ENCODE data around the gene ALCAM.
A peak's percentile ranks its signal among the peaks of the same experiment; 100 is the strongest.

ALCAM gene

GRCh38 chr3:105516972-105517371 is 150.3 kb downstream of the ALCAM start:
- no peak overlapping the region for H3K4me3 Mint-ChIP-seq
- H3K27ac Mint-ChIP-seq: no peak overlapping the region
- H3K9me3 Mint-ChIP-seq: no peaks in the 10 kb centered on the region
- peak in 2 of 3 experiments; percentile 12 to 14 for TF ChIP-seq CTCF (IDR thresholded peaks at IDR 0.05; ENCODE audit: unreplicated experiment in 3 of 3)
- H3K27me3 Mint-ChIP-seq (ENCODE audit: low read depth): no peaks in the 10 kb centered on the region
- H3K4me1 Mint-ChIP-seq: peaks cover 5% of the 10 kb centered on the region
- peaks cover 4% of the 10 kb centered on the region for H3K36me3 Mint-ChIP-seq (ENCODE audit: low read depth)

- H3K27me3 Mint-ChIP-seq (ENCODE audit: low read depth): no peaks in the 10 kb centered on the region
- TF ChIP-seq CTCF (IDR thresholded peaks at IDR 0.05; ENCODE audit: unreplicated experiment in 3 of 3): no peak
- no peak overlapping the region for H3K27ac Mint-ChIP-seq
- H3K4me1 Mint-ChIP-seq: peaks cover 5% of the 10 kb centered on the region
- H3K9me3 Mint-ChIP-seq: no peaks in the 10 kb centered on the region
- H3K36me3 Mint-ChIP-seq (ENCODE audit: low read depth): peaks cover 4% of the 10 kb centered on the region
- H3K4me3 Mint-ChIP-seq: no peak overlapping the region
These were observed 151.5 kb downstream of the ALCAM start for GRCh38 chr3:105518203-105518602.

GRCh38 chr3:105518806-105519418 is 152.2 kb downstream of the ALCAM start:
- no peak overlapping the region for H3K4me3 Mint-ChIP-seq
- peaks cover 4% of the 10 kb centered on the region for H3K36me3 Mint-ChIP-seq (ENCODE audit: low read depth)
- H3K4me1 Mint-ChIP-seq: peaks cover 5% of the 10 kb centered on the region
- no peaks in the 10 kb centered on the region for H3K9me3 Mint-ChIP-seq
- TF ChIP-seq CTCF (IDR thresholded peaks at IDR 0.05; ENCODE audit: unreplicated experiment in 3 of 3): peak; percentile 63 to 77 (median 76)
- H3K27ac Mint-ChIP-seq: no peak overlapping the region
- H3K27me3 Mint-ChIP-seq (ENCODE audit: low read depth): no peaks in the 10 kb centered on the region

- Mint-ChIP-seq H3K27me3 (ENCODE audit: low read depth) (no peaks in the 10 kb centered on the region), H3K36me3 (ENCODE audit: low read depth) (peaks cover 15% of the 10 kb centered on the region), H3K9me3 (no peaks in the 10 kb centered on the region), H3K4me1 (peaks cover 5% of the 10 kb centered on the region), H3K27ac (no peak overlapping the region), H3K4me3 (no peak overlapping the region)
- no peak for TF ChIP-seq CTCF (IDR thresholded peaks at IDR 0.05; ENCODE audit: unreplicated experiment in 3 of 3)
These were observed 155.1 kb downstream of the ALCAM start for GRCh38 chr3:105521770-105522169.

- Mint-ChIP-seq H3K27ac (no peak overlapping the region), H3K4me1 (peaks cover 8% of the 10 kb centered on the region), H3K4me3 (no peak overlapping the region), H3K27me3 (ENCODE audit: low read depth) (no peaks in the 10 kb centered on the region), H3K9me3 (no peaks in the 10 kb centered on the region), H3K36me3 (ENCODE audit: low read depth) (peaks cover 15% of the 10 kb centered on the region)
- no peak for TF ChIP-seq CTCF (IDR thresholded peaks at IDR 0.05; ENCODE audit: unreplicated experiment in 3 of 3)
These were observed 156.8 kb downstream of the ALCAM start for GRCh38 chr3:105523501-105523900.

GRCh38 chr3:105525531-105525930 is 158.8 kb downstream of the ALCAM start:
- no peak for TF ChIP-seq CTCF (IDR thresholded peaks at IDR 0.05; ENCODE audit: unreplicated experiment in 3 of 3)
- Mint-ChIP-seq H3K27me3 (ENCODE audit: low read depth) (no peaks in the 10 kb centered on the region), H3K9me3 (no peaks in the 10 kb centered on the region), H3K36me3 (ENCODE audit: low read depth) (peaks cover 12% of the 10 kb centered on the region), H3K4me3 (no peak overlapping the region), H3K27ac (no peak overlapping the region), H3K4me1 (peaks cover 9% of the 10 kb centered on the region)
